Measurements from ENCODE around the gene ASB15. TPM values are rescaled to one million over a fixed set of nuclear protein-coding genes. Genes with fewer than 3 reads are reported as not detected.

Gene ASB15
- total RNA-seq, 1 experiment from 2014 or later: 0.12 TPM

GRCh38 chr7:123635551-123636359 lies 34.1 kb downstream of the ASB15 start:
- DNase-seq (ENCODE audit: low read depth): peak; percentile 54

DNA sequence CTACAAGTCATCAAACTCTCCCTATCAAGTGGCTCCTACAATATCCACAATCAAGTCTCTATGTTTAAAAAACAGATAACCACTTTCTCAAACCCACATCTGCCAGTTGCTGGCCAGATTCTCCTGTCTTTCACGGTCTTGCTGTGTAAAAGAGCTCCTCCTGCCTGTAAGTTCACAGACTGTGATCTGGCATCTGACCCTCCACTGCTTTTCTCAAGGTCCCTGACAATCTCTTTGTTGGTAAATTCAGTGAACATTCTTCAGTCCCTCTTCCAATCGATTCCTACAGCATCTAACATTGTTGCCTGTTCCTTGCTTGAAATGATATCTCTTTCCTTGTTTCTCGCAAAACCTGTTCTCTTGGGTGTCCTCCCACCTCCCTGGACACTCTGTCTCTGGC lies 35.6 kb downstream of the ASB15 start:
- DNase-seq (ENCODE audit: low read depth): peak; percentile 24

DNA sequence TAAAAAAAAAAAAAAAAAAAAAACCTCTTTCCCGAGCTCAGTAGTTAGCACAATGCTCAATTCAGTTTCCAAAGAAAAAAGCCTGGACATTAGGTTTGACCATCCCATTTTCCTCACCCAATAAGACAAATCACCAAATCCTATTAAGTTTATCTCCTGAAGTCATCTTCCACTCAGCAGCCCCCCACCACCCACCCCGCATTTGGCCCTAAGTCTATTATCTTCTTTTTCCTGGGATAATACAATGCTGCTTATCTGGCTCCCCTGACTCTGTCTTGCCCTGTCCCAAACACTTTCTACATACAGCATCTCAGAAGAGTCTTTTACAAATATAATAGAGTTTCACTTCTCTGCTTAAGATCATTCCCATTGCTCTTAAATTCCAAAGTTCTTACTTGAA lies 36.3 kb downstream of the ASB15 start:
- no peak for DNase-seq (ENCODE audit: low read depth)

DNA sequence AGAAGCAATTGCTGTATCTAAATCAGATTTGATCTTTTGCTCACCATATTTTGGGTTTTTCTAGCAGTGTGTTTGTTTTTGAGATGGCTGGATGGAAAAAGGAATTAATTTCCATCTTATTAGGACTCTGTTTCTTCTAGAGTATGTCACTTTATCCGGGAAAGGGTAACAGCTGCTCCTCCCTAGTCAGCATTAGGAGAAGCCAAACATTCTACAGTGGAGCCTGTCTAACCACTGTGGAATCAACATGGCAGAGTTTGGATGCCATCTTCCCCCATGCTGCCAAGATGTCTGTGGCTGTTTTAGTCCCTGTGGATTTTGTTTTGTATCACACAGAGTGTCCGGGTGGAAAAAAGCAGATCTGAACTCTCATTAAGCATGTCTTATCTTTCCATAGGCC lies 38.0 kb downstream of the ASB15 start:
- DNase-seq (ENCODE audit: low read depth): no peak

DNA sequence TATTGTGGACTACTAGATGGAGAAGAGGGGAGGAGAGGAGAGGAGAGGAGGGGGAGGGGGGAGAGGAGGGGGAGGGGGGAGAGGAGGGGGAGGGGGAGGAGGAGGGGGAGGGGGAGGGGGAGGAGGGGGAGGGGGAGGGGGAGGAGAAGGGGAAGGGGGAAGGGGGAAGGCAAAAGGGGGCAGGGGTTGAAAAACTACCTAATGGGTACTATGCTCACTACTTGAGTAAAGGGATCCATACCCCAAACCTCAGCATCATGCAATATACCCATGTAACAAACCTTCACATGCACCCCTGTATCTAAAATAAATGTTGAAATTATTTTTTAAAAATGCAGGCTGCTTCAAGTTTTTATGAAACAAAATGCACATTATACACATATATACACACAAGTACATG lies 39.0 kb downstream of the ASB15 start:
- DNase-seq (ENCODE audit: low read depth): no peak

DNA sequence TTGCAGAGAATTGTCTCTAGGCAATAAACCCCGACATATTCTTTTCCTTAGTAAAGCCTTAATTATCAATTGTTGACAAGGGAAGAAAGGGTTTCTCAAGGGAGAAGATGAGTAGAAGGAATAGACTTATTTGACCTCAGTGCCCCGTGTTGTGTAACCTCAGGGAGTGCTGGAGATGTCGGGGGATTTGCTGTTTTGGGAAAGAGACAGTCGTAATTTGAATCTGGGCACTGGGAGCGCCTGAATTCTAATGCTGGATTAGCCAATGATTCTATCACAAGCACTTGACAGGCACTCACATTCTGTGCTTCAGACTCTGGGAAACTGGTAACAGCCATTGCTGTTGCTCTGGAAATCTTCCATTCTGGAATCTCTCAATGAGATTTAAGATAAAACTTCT lies 40.3 kb downstream of the ASB15 start:
- no peak for DNase-seq (ENCODE audit: low read depth)

- peak; percentile 92 for DNase-seq (ENCODE audit: low read depth)
Observed at GRCh38 chr7:123643495-123644441, 42.1 kb downstream of the ASB15 start.

GRCh38 chr7:123645516-123645915 lies 43.9 kb downstream of the ASB15 start:
- no peak for DNase-seq (ENCODE audit: low read depth)

DNA sequence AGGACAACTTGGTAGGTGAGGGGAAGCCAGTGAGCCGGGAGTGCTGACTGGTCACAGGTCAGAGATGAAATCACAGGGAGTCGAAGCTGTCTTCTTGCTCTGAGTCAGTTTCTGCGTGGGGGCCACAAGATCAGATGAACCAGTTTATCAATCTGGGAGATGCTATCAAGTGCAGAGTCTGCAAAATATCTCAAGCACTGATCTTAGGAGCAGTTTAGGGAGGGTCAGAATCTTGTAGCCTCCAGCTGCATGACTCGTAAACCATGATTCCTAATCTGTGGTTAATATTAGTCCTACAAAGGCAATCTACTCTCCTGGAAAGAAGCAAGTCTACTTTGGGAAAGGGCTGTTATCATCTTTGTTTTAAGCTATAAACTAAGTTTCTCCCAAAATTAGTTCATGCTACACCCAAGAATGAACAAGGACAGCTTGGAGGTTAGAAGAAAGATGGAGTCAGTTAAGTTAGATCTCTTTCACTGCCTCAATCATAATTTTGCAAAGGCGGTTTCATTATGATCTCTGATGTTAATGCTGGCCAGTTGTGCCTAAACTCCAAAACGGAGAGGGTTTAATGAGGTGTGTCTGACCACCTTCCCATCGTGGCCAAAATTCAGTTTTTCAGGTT lies 45.6 kb downstream of the ASB15 start:
- peak; percentile 72 for DNase-seq (ENCODE audit: low read depth)

DNA sequence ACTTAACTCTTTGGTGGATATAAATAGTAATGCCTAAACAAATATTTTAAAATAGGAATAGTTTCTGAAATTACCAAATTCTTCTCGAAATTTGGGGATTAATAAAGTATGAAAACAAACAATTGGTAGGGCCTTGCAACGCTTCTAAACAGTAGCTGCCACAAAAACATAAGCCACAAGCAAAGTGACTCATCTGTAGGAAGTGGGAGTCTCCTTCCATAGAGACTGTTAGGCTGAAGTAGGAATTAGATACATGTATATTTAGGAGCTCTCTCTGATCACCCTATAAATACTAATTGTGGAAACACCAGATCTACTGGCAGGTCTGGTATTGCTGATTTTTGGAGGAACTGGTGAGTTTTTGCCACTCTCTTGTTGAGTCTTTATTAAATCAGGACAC lies 48.3 kb downstream of the ASB15 start:
- peak; percentile 64 for DNase-seq (ENCODE audit: low read depth)

DNA sequence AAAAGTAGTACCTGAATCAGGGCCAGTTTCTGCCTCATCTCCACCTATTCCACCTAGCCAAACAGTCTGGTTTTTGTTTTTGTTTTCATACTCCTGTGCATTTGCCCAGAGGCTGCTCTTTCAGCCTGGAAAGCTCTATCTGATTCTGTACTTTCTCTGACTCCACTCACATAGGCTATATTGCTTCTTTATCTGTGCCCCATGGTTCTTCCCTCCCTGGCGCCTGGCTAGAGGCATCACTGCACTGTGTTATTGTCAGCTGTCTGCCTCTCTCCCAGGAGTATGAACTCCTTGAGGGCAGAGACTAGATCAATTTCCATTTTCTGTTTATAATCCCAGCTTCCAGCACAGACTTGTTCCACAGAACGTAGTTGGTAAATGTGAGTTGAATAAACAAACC lies 49.0 kb downstream of the ASB15 start:
- DNase-seq (ENCODE audit: low read depth): no peak

GRCh38 chr7:123652406-123652805 lies 50.8 kb downstream of the ASB15 start:
- DNase-seq (ENCODE audit: low read depth): peak; percentile 17

- DNase-seq (ENCODE audit: low read depth): no peak
Observed at GRCh38 chr7:123653162-123653561, 51.5 kb downstream of the ASB15 start.

DNA sequence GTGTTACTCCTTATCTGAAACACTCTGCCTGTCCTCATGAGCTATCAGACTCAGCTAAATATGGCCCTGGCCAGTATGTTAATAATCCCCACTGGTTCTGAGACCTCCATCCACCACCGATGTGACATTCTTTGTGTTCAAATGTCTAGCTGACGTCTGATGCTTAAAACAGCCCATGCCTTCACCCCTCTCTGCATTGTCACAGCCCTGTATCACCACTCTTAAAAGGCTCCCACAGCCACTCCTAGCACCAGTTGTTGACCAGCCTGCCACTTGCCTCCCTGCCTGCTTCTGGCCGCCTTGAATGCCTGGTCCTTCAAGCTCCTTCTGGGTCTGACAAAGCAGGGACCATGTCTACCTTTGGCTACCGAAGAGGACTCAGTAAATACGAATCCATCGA lies 54.0 kb downstream of the ASB15 start, which contains the start of gene LMOD2:
Gene LMOD2, plus strand, starts transcription at position 253 of the 400 bp plus-strand sequence. Its CDS starts 98 bp downstream, at position 351.
- no peak for DNase-seq (ENCODE audit: low read depth)

- no peak for DNase-seq (ENCODE audit: low read depth)
Observed at GRCh38 chr7:123656544-123657303, 55.1 kb downstream of the ASB15 start.

GRCh38 chr7:123657304-123657685 lies 55.7 kb downstream of the ASB15 start:
- DNase-seq (ENCODE audit: low read depth): no peak

GRCh38 chr7:123658023-123658422 lies 56.4 kb downstream of the ASB15 start:
- no peak for DNase-seq (ENCODE audit: low read depth)

DNA sequence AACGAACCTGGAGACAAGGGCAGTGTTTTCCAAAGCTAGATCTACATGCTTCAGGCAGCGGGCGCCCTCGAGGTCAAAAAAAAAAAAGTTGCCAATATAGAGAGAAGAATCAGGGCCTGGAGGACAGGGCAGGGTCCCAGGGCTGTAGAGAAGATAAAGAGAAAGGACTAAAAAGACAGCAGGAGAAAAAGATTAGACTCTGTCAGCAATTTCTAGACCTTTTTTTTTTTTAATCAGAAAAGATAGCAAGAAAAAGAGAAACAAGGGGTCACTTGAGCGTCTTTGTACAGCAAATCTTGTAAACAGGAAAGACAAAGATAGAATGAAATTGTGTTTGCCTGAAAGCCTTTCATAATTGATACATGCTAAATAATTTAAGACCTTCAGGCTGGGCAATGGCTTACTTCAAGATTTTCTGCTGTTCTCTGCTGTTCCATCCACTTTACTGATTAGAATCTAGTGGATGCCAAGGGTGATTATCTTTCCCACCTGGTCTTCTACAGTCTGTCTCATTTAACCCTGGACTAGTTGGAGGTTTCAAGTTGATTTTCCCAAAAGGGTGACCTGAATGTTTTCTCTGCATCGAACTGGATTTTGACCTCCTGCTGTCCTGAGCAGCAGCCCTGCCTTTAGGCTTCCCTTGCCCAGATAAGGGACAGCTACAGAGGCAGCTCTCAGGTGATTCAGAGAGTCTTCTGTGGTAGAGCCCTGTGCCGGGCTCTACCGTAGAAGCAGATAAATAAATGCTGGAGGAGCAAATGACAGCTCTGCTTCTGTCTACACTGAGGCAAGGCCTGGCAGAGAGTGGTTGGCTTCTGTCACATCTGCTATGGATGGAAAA lies 59.1 kb downstream of the ASB15 start:
- no peak for DNase-seq (ENCODE audit: low read depth)

GRCh38 chr7:123661765-123662164 lies 60.1 kb downstream of the ASB15 start:
- no peak for DNase-seq (ENCODE audit: low read depth)

DNA sequence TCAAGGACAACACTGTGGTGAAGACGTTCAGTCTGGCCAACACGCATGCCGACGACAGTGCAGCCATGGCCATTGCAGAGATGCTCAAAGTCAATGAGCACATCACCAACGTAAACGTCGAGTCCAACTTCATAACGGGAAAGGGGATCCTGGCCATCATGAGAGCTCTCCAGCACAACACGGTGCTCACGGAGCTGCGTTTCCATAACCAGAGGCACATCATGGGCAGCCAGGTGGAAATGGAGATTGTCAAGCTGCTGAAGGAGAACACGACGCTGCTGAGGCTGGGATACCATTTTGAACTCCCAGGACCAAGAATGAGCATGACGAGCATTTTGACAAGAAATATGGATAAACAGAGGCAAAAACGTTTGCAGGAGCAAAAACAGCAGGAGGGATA lies 60.7 kb downstream of the ASB15 start:
- DNase-seq (ENCODE audit: low read depth): no peak

DNA sequence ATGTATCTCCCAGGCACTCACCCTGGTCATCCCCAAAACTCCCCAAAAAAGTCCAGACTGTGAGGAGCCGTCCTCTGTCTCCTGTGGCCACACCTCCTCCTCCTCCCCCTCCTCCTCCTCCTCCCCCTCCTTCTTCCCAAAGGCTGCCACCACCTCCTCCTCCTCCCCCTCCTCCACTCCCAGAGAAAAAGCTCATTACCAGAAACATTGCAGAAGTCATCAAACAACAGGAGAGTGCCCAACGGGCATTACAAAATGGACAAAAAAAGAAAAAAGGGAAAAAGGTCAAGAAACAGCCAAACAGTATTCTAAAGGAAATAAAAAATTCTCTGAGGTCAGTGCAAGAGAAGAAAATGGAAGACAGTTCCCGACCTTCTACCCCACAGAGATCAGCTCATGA lies 61.1 kb downstream of the ASB15 start:
- DNase-seq (ENCODE audit: low read depth): no peak
